Measurements from ENCODE around the gene ITPKB.

- TF ChIP-seq CTCF (IDR thresholded peaks at IDR 0.05), result no peak
- no peak for TF ChIP-seq EZH2phosphoT487 (IDR thresholded peaks at IDR 0.05)
- no peak for TF ChIP-seq EZH2 (IDR thresholded peaks at IDR 0.05)
These were observed 103.6 kb downstream of the ITPKB start for GRCh38 chr1:226635456-226635941.
